ENCODE results near the gene PCDHGA1.

Gene PCDHGA1

GRCh38 chr5:141547921-141548320 lies 217.6 kb downstream of the PCDHGA1 start:
- DNase-seq: no peak

DNA sequence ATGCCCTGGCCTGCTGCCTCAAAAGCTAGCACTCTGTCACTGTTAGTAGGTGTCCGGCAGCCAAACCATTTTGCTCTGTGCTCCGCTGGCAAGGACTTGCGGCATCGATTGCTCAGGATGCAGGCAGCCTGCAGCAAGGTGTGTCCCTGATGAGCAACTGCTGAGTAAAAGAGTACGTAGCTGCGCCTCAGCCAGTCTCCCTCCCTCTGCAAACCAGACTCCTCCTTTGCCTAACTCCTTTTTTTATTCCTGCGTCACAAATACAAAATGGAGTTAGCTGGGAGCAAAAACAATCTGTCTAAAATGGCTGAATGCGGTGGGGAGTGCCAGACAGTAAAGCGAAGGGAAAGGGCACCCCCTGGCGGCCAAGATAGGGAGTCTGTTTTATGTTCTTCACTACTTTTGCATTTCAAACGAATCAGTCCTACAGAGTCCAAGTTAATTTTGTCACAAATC lies 227.4 kb downstream of the PCDHGA1 start:
- peak; percentile 71 for DNase-seq

DNA sequence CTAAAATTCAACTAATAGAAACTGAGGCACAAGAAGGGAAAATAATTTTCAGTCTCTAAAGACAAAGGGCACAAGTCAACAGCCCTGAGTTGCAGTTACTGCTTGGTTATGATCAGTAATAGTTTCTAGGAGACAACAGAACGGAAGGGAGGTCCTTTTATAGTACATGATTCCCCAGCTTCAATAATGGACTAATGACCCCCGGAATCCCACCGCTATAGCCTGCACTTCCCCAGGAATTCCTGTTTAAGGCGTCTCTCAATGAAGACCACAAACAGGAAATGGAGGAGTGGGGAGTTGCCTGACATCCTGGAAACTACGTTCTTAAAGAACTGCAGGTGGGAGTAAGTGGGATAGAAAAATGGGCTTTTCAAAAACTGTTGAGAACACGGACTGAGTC lies 227.8 kb downstream of the PCDHGA1 start:
- DNase-seq: no peak

- no peak for DNase-seq
Observed at GRCh38 chr5:141559461-141559860, 229.1 kb downstream of the PCDHGA1 start.

GRCh38 chr5:141560151-141560550 lies 229.8 kb downstream of the PCDHGA1 start:
- peak; percentile 82 for DNase-seq

DNA sequence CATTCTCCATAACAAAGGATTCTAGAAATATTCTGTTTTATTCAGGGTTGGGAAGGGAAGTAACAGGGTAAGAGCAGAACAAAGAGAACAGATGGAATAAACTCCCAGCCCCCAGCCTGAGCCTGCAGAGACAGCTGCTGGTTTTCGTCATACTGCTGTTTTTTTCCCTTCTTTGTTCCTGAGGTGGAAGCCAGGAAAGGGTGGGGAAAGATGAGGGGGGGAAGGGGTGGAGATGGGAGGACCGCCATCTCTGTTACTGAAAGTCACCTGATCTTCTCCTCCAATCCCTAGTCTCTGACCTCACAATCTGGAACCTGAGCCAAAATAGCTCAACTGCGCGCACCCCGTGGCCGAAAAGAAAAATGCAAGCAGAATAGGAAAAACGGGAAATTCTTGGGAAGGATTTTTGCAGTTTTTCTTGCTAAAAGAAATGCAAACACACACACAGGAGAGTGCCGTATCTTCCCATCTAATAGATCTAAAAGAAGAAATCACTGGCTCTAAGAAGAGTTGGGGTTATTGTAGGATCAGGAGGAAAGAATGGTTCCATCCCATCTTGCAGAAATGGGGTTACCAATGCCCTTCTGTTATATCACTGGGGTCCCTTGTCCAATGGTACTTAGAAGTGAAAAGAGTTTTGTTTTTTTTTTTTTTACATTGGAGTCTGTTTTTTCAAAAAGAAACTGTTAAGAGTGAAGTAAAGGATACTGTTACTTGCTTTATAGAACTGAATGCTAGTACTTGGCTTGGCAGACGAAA lies 230.6 kb downstream of the PCDHGA1 start:
- DNase-seq: peak; percentile 95

Measured in NCI-H2171 treated with DMSO at 0.1 percent for 48 hours (cell line).